Skeletal muscle cell (primary cell): Measurements from ENCODE around the gene MED12L.

Experiments used
- DNase-seq: peaks from one replicate; pipeline ENCODE4 v3.0.0-alpha.2; 2010; ENCODE audit warnings: low read depth
- H3K4me3 ChIP-seq: 2 replicates; pipeline ENCODE4 v1.5.1; 2011; ENCODE audit warnings: low read depth, mild to moderate bottlenecking, control low read depth, low read length, moderate library complexity

MED12L gene

GRCh38 chr3:151329363-151329762 lies 243.9 kb downstream of the MED12L start, which contains the start of gene P2RY13:
Gene P2RY13 (minus strand): TSS chr3:151329549. CDS start chr3:151329528, 21 bp downstream.
- no peak for DNase-seq
- no peak within 1 kb of the TSS for H3K4me3 ChIP-seq

- no peak overlapping the region for H3K4me3 ChIP-seq
- no peak for DNase-seq
Observed at GRCh38 chr3:151330379-151330778, 244.9 kb downstream of the MED12L start.

GRCh38 chr3:151330899-151331298 lies 245.4 kb downstream of the MED12L start:
- H3K4me3 ChIP-seq: no peak overlapping the region
- DNase-seq: no peak

GRCh38 chr3:151331696-151332095 lies 246.2 kb downstream of the MED12L start:
- DNase-seq: no peak
- no peak overlapping the region for H3K4me3 ChIP-seq

GRCh38 chr3:151345859-151346258 lies 260.4 kb downstream of the MED12L start:
- no peak overlapping the region for H3K4me3 ChIP-seq
- peak; percentile 37 for DNase-seq

GRCh38 chr3:151346292-151346691 lies 260.8 kb downstream of the MED12L start:
- DNase-seq: no peak
- H3K4me3 ChIP-seq: no peak overlapping the region

GRCh38 chr3:151347432-151347831 lies 262.0 kb downstream of the MED12L start:
- no peak for DNase-seq
- no peak overlapping the region for H3K4me3 ChIP-seq

GRCh38 chr3:151350656-151351055 lies 265.2 kb downstream of the MED12L start:
- DNase-seq: no peak
- no peak overlapping the region for H3K4me3 ChIP-seq

GRCh38 chr3:151351219-151351618 lies 265.8 kb downstream of the MED12L start:
- no peak overlapping the region for H3K4me3 ChIP-seq
- no peak for DNase-seq

- no peak for DNase-seq
- no peak overlapping the region for H3K4me3 ChIP-seq
Observed at GRCh38 chr3:151351648-151352047, 266.2 kb downstream of the MED12L start.

GRCh38 chr3:151356794-151357462 lies 271.5 kb downstream of the MED12L start:
- H3K4me3 ChIP-seq: no peak overlapping the region
- DNase-seq: no peak

- H3K4me3 ChIP-seq: no peak overlapping the region
- no peak for DNase-seq
Observed at GRCh38 chr3:151357463-151357850, 272.0 kb downstream of the MED12L start.

- H3K4me3 ChIP-seq: no peak overlapping the region
- DNase-seq: no peak
Observed at GRCh38 chr3:151362751-151363174, 277.3 kb downstream of the MED12L start.

GRCh38 chr3:151366993-151367392 lies 281.5 kb downstream of the MED12L start:
- H3K4me3 ChIP-seq: no peak overlapping the region
- DNase-seq: no peak

GRCh38 chr3:151367448-151367847 lies 282.0 kb downstream of the MED12L start:
- no peak overlapping the region for H3K4me3 ChIP-seq
- DNase-seq: no peak

- no peak for DNase-seq
Observed at GRCh38 chr3:151371526-151371925, 286.1 kb downstream of the MED12L start.

GRCh38 chr3:151372063-151372820 lies 286.8 kb downstream of the MED12L start:
- DNase-seq: no peak
- no peak overlapping the region for H3K4me3 ChIP-seq

More at GRCh38 chr3:151371526-151371925, 286.1 kb downstream of the MED12L start:
- no peak overlapping the region for H3K4me3 ChIP-seq

- no peak overlapping the region for H3K4me3 ChIP-seq
- DNase-seq: no peak
Observed at GRCh38 chr3:151377768-151378385, 292.4 kb downstream of the MED12L start.

GRCh38 chr3:151379083-151379734 lies 293.7 kb downstream of the MED12L start:
- no peak overlapping the region for H3K4me3 ChIP-seq
- no peak for DNase-seq

GRCh38 chr3:151382671-151383070 lies 297.2 kb downstream of the MED12L start:
- no peak for DNase-seq
- H3K4me3 ChIP-seq: no peak overlapping the region
